HG02870 (cell line): ENCODE data around the gene KCNMA1.
"Not testable (repeated sequence)": the region's sequence is repeated elsewhere in the genome, so short reads cannot be mapped to it uniquely, and the experiment has no call there.

ENCODE experiments used
- ATAC-seq: cut with Tn5 transposase; IDR thresholded peaks from one replicate; pipeline ENCODE4 v1.9.1; 2021; ENCODE audit warnings: mild to moderate bottlenecking, moderate library complexity; ENCODE audit not compliant: unreplicated experiment

KCNMA1 gene

DNA sequence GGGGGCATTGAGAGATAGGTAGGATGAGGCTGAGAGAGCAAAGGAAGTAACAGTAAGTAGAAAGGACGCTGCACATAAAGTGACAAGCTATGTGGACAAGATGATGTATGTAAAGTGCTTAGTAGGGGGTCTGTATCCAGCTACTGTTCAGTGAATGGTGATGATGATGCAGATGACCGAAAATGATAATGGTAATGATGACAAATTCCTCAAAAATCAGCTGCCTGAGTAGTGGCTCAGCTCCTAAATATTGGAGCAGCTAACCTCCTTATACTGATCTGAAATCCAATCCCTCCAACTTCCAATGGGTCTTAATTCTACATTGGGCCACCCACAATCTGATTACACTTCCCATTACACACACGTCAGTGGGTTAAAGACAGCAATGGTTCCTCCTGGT, 27.1 kb upstream of the KCNMA1 start:
- ATAC-seq: no peak

DNA sequence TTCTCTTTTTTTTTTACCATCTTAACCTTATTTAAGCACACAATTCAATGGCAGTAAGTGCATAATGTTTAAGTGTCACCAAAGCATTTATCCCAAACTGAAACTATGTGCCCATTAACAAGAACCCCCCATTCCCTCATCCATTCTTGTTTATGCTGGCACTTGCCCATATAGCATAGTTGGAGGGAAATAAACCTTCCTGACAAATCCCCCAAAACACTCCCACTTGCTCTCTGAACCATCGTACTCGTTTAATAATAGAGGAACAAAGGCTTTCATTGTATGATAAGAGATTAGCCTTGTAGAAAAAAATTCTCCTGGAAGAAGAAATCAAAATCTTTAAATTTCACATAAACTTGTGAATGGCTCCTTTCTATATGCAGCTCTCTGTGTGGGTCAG, 26.4 kb upstream of the KCNMA1 start:
- ATAC-seq: no peak

DNA sequence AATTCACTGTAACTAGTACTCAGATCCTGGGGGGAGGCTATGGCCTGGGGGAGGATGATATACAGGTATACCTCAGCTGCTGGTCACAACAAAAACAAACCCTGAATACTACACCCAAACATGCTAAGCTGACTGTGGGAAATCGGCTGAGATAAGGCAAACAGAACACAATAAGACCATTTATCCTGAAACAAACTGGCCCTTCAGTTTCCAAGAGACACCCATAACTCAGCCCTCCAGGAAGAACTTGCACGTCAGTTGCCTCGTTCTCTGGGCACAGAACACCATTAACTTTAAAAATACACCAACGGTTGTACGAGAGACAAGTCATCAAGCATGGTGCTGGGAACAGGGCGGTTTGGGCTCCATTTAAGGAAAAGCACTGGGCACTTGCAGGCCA, 24.1 kb upstream of the KCNMA1 start:
- no peak for ATAC-seq

- no peak for ATAC-seq
Measured at GRCh38 chr10:77661100-77661499, 23.5 kb upstream of the KCNMA1 start.

GRCh38 chr10:77659046-77659670, 21.6 kb upstream of the KCNMA1 start:
- not testable (repeated sequence) for ATAC-seq

- no peak for ATAC-seq
Measured at GRCh38 chr10:77653210-77653609, 15.6 kb upstream of the KCNMA1 start.

GRCh38 chr10:77649333-77650331, 12.0 kb upstream of the KCNMA1 start:
- ATAC-seq: no peak

DNA sequence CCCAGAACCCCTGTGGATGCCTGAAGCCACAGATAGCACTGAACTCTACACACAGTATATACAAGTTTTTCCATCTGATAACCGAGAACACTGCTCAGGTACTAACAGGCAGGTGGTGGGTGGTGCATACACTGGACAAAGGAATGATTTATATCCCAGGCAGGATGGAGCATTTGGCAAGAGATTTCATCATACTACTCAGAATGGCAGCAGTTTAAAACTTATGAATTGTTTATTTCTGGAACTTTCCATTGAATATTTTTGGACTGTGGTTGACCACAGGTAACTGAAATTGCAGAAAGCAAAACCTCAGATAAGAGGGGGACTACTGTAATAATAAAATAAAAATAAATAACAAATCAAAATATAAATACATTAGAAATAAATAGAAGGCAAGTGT, 10.9 kb upstream of the KCNMA1 start:
- ATAC-seq: no peak

DNA sequence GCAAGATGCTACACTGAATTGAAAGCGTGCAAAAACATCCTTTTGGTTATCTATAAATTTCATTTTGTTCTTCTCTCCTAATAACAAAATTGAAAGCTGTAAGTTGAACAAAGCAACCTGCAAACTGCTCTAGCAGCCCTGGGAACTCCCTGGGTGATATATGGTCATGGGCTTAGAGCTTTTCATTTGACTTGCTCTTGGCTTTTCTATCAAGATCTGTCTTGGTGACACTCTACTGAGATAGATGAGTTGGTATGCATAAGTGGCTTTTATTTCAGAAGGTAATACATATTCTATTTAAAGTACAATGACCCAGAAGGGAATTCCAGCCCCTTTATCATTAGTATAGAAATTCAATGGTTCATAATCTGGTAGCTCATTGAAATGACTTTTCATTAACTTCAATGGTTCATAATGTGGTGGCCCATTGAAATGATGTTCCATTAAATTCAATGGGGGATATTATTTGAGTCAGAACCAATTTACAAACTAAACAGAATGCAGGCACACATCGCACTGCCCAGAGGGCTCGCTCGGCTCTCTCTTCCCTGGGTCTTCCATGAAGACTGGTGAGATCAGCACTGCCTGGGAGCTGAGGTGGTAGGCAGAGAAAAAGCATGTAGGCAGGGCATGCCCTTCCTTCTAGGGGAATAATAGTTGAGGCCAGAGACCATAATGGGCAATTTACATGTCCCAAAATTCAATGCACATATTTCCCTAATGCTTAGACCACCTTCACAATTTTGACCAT, 10.1 kb upstream of the KCNMA1 start:
- ATAC-seq: no peak

DNA sequence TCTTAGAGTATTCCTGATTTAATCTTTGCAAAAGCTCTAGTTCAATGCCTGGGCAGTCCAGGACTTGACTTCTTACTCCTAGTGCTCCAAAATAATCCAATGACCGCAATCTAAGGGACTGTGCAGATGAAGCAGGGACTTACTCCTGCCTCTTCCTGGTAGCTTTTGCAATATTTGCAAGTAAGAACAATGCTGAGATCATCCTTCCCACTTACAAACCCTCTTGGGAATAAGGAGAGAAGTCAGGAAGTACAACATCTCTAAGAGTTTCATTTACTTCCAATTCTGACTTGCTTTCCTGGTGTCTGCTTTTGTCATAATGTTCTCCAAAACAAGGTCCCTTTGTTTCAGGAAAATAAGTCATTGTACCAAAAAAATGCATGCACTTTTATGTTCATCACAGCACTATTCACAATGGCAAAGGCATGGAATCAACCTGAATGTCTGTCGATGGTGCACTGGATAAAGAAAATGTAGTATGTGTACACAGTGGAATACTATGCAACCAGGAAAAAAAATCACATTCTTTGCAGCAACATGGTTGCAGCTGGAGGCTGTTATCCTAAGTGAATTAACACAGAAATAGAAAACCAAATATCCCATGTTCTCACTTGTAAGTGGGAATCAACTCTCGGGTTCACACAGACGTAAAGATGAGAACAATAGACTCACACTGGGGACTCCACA, 7.1 kb upstream of the KCNMA1 start:
- ATAC-seq: no peak

GRCh38 chr10:77643795-77644468, 6.3 kb upstream of the KCNMA1 start:
- ATAC-seq: no peak

DNA sequence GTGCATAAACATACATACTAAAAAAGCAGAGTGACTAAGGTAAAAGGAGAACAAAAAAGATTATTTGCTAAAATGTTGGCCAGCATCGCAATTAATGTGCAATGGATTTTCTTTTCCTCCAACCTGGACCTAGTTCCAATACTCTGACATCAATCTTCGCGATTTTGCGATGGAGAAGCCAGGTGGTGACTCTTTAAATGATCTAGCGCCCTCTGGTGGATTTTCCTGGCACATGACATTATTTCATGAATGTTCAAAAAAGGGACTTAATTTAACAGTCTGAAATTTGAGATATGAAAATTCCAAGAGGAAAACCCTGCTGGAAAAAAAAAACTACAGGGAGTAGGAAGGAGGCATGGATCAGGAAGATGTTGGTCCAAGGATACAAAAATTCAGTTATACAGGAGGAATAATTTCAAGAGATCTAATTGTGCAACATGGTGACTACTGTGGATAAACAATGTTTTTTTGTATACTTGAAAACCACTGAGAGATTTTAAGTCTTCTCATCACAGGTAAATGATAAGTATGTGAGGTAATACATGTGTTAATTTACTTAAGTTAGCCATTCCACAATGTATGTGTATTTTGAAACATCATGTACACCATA, 4.3 kb upstream of the KCNMA1 start:
- no peak for ATAC-seq

DNA sequence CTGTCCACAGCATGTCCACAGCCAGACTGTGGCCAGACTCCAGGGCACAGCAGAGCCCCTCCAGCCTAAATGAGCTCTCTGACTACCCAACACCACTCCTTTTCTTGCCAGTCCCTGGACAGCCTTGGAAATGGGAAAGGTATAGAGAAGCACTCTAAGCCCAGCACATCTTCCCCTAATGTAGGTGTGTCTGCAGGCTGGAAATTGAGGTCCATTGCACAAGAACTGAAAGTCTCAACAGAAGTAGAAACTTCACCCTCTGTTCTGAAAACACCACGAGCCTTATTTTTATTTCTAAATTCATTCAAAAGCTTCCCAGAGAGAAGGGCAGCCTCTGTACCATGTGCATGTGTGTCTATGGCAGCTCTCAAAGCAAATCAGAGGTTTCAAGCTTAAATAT, 3.7 kb upstream of the KCNMA1 start:
- no peak for ATAC-seq

DNA sequence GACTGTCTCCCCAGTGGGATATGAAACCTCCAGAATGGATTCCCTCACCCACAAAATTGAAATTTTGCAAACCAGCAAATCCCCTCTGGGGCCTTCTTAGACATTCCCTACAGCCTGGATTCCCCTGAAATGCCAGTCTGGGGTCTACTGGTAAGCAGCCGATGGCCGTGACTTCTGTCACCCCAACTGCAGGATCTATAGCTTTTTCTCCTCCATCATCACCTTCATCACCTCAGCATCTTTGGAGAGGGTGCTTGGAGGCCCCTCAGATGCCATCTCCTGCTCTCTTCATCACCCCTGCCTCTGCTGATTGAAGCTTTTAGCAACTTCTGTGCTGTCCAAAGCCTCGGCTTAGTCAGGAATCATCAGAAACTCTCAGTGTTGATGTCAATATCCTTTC, 2.6 kb upstream of the KCNMA1 start:
- ATAC-seq: no peak

DNA sequence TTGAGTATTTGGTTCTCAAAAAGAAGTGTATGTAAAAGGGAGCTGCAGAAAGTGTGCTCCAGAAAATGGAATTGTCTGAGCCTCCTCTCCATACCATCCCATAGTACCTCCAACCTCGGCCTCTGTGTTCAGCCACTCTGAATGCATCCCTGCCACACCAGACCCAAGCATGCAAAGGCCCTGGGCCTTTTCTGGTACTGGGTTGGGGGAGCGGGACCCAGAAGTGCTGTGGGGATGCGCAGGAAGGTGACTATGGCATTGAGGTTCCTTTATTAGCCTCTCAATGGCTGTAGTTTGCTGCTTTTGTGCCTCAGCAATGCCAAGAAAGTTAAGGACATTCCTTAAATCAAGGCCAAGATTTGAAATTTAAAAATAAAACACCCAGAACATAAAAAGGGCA, 2.1 kb upstream of the KCNMA1 start:
- ATAC-seq: no peak

GRCh38 chr10:77638321-77639101, 903 bp upstream of the KCNMA1 start:
- no peak for ATAC-seq

GRCh38 chr10:77636967-77637531, 559 bp downstream of the KCNMA1 start:
- ATAC-seq: no peak

- no peak for ATAC-seq
Measured at GRCh38 chr10:77636282-77636966, 1.2 kb downstream of the KCNMA1 start.
